Measurements from ENCODE around the gene DLGAP4. TPM values are rescaled to one million over a fixed set of nuclear protein-coding genes. Genes with fewer than 3 reads are reported as not detected.

Gene DLGAP4
- total RNA-seq, 5 donors from 2014 or later (not counting 1 experiment from before 2014, with no cell fraction given): 36.4 to 54.4 (median 43.9) TPM

GRCh38 chr20:36320898-36321695 is 15.0 kb downstream of the DLGAP4 start:
- H3K27ac Mint-ChIP-seq: no peak overlapping the region

DNA sequence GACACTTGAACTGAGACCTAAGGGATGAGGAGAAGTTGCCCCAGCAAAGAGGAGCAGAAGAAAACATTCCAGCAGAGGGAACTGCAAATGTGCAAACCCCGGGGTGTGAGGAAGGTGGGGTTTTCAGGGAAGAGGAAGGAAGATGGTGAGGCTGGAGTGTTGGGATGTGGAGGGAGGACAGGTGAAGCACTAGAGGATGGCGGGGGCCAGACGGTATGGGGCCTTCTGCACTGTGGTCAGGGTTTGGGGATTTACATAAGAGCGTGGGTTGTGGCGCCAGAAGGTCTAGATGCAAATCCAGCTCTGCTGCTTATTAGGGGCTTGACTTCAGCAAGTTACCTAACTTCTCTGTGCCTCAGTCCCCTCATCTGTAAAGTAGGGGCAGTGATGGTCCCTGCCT is 16.0 kb downstream of the DLGAP4 start:
- no peak for DNase-seq

More at GRCh38 chr20:36320898-36321695, 15.0 kb downstream of the DLGAP4 start:
- Histone ChIP-seq H3K9me3 (no peaks in the 10 kb centered on the region), H3K27me3 (replicated peaks in 1 of 2; ENCODE audit: control insufficient read depth in 2 of 2, extremely low read depth in 1 of 2, insufficient read depth in 2 of 2, low read length in 1 of 2) (peaks cover 0 to 25% of the 10 kb centered on the region in 2 experiments), H3K4me1 (ENCODE audit: control insufficient read depth in 1 of 2, extremely low read depth in 1 of 2, insufficient read depth in 2 of 2, low read length in 2 of 2) (no peaks in the 10 kb centered on the region), H3K27ac (ENCODE audit: low read length) (no peak overlapping the region), H3K4me3 (ENCODE audit: control insufficient read depth in 1 of 2, extremely low read depth in 1 of 2, low read length in 1 of 2) (no peak overlapping the region), H3K36me3 (ENCODE audit: control insufficient read depth in 2 of 2, extremely low read depth in 1 of 2, insufficient read depth in 1 of 2, low read length in 1 of 2) (no peaks in the 10 kb centered on the region)
- Mint-ChIP-seq H3K27me3 (peaks cover 11 to 13% of the 10 kb centered on the region in 2 donors), H3K9me3 (peaks cover under 1 to 15% (median 15%) of the 10 kb centered on the region in 3 donors), H3K4me1 (no peaks in the 10 kb centered on the region), H3K4me3 (no peak overlapping the region), H3K36me3 (no peaks in the 10 kb centered on the region)
- POLR2A ChIA-PET: no interaction called here
- 72% methylated on average over 14 of the region's 24 CpGs for WGBS (ENCODE audit: insufficient coverage)
- DNase-seq: no peak
- ATAC-seq (replicated peaks in 1 of 4): no peak
- CTCF ChIA-PET: no interaction called here

GRCh38 chr20:36330091-36330490 is 24.0 kb downstream of the DLGAP4 start:
- H3K4me3 Mint-ChIP-seq: no peak overlapping the region
- Histone ChIP-seq H3K36me3 (ENCODE audit: control insufficient read depth in 2 of 2, extremely low read depth in 1 of 2, insufficient read depth in 1 of 2, low read length in 1 of 2) (no peaks in the 10 kb centered on the region), H3K4me3 (ENCODE audit: control insufficient read depth in 1 of 2, extremely low read depth in 1 of 2, low read length in 1 of 2) (no peak overlapping the region), H3K9me3 (no peaks in the 10 kb centered on the region), H3K27me3 (replicated peaks in 1 of 2; ENCODE audit: control insufficient read depth in 2 of 2, extremely low read depth in 1 of 2, insufficient read depth in 2 of 2, low read length in 1 of 2) (peaks cover 0 to 48% of the 10 kb centered on the region in 2 experiments), H3K27ac (ENCODE audit: low read length) (no peak overlapping the region), H3K4me1 (ENCODE audit: control insufficient read depth in 1 of 2, extremely low read depth in 1 of 2, insufficient read depth in 2 of 2, low read length in 2 of 2) (no peaks in the 10 kb centered on the region)
- CTCF ChIA-PET: interaction anchor here in 1 of 2 donors (0.7 kb wide), 1 partner anchor 354 kb away, joined by 5 read pairs; no protein-coding TSS in a partner anchor
- ATAC-seq (replicated peaks in 1 of 4): no peak
- POLR2A ChIA-PET: no interaction called here
- 72% methylated on average over 3 of the region's 5 CpGs for WGBS (ENCODE audit: insufficient coverage)
- no peak for DNase-seq
- no peak overlapping the region for H3K27ac Mint-ChIP-seq
- H3K9me3 Mint-ChIP-seq: peaks cover 3 to 13% (median 9%) of the 10 kb centered on the region in 3 donors
- H3K36me3 Mint-ChIP-seq: no peaks in the 10 kb centered on the region
- H3K27me3 Mint-ChIP-seq: peaks cover 25 to 40% of the 10 kb centered on the region in 2 donors
- no peaks in the 10 kb centered on the region for H3K4me1 Mint-ChIP-seq

More for the DNA sequence above, 16.0 kb downstream of the DLGAP4 start:
- no peak overlapping the region for H3K27ac ChIP-seq (ENCODE audit: low read length)
- ChIA-PET POLR2A (interaction anchor here in 1 of 2 donors (0.5 kb wide), 1 partner anchor 338 kb away, joined by 3 read pairs; no protein-coding TSS in a partner anchor), CTCF (no interaction called here)
- peaks cover 0 to 25% of the 10 kb centered on the region in 2 experiments for H3K27me3 ChIP-seq (replicated peaks in 1 of 2; ENCODE audit: control insufficient read depth in 2 of 2, extremely low read depth in 1 of 2, insufficient read depth in 2 of 2, low read length in 1 of 2)
- Mint-ChIP-seq H3K27me3 (peaks cover 11 to 12% of the 10 kb centered on the region in 2 donors), H3K36me3 (no peaks in the 10 kb centered on the region), H3K27ac (no peak overlapping the region), H3K4me3 (no peak overlapping the region), H3K4me1 (no peaks in the 10 kb centered on the region), H3K9me3 (peaks cover 3 to 22% (median 17%) of the 10 kb centered on the region in 3 donors)
- ATAC-seq (replicated peaks in 1 of 4): no peak
- WGBS (ENCODE audit: insufficient coverage): 60% methylated on average over 3 of the region's 5 CpGs
- no peaks in the 10 kb centered on the region for H3K4me1 ChIP-seq (ENCODE audit: control insufficient read depth in 1 of 2, extremely low read depth in 1 of 2, insufficient read depth in 2 of 2, low read length in 2 of 2)
- no peaks in the 10 kb centered on the region for H3K9me3 ChIP-seq
- no peak overlapping the region for H3K4me3 ChIP-seq (ENCODE audit: control insufficient read depth in 1 of 2, extremely low read depth in 1 of 2, low read length in 1 of 2)
- H3K36me3 ChIP-seq (ENCODE audit: control insufficient read depth in 2 of 2, extremely low read depth in 1 of 2, insufficient read depth in 1 of 2, low read length in 1 of 2): no peaks in the 10 kb centered on the region

DNA sequence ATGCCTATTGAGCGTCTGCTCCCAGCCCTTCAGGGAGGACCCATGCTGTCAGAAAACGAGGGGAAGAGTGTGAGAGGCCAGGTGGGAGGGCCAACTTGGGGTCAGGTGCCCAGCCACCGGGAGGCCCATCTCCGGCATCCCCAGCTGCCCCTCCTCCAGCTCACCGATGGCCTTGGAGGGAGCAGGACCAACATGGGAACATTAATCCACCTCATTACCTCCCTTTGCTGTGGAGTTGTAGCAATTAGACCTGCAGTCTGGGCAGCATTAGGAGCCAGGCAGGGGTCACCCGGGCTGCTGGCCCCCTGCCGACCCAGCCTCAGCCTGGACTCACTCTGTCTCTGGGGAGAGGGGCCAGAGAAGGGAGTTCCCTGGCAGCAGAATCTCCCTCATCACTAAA is 25.1 kb downstream of the DLGAP4 start:
- H3K9me3 Mint-ChIP-seq: peaks cover 1 to 5% (median 1%) of the 10 kb centered on the region in 3 donors
- Histone ChIP-seq H3K4me3 (ENCODE audit: control insufficient read depth in 1 of 2, extremely low read depth in 1 of 2, low read length in 1 of 2) (no peak overlapping the region), H3K36me3 (ENCODE audit: control insufficient read depth in 2 of 2, extremely low read depth in 1 of 2, insufficient read depth in 1 of 2, low read length in 1 of 2) (no peaks in the 10 kb centered on the region), H3K27ac (ENCODE audit: low read length) (no peak overlapping the region), H3K27me3 (replicated peaks in 1 of 2; ENCODE audit: control insufficient read depth in 2 of 2, extremely low read depth in 1 of 2, insufficient read depth in 2 of 2, low read length in 1 of 2) (peaks cover 0 to 57% of the 10 kb centered on the region in 2 experiments), H3K4me1 (ENCODE audit: control insufficient read depth in 1 of 2, extremely low read depth in 1 of 2, insufficient read depth in 2 of 2, low read length in 2 of 2) (no peaks in the 10 kb centered on the region), H3K9me3 (no peaks in the 10 kb centered on the region)
- H3K4me3 Mint-ChIP-seq: no peak overlapping the region
- no peaks in the 10 kb centered on the region for H3K4me1 Mint-ChIP-seq
- ATAC-seq (replicated peaks in 1 of 4) (no peak), DNase-seq (no peak)
- H3K27ac Mint-ChIP-seq: no peak overlapping the region
- ChIA-PET CTCF (no interaction called here), POLR2A (no interaction called here)
- WGBS (ENCODE audit: insufficient coverage): 7% methylated on average over 2 of the region's 7 CpGs
- no peaks in the 10 kb centered on the region for H3K36me3 Mint-ChIP-seq
- peaks cover 35 to 51% of the 10 kb centered on the region in 2 donors for H3K27me3 Mint-ChIP-seq

DNA sequence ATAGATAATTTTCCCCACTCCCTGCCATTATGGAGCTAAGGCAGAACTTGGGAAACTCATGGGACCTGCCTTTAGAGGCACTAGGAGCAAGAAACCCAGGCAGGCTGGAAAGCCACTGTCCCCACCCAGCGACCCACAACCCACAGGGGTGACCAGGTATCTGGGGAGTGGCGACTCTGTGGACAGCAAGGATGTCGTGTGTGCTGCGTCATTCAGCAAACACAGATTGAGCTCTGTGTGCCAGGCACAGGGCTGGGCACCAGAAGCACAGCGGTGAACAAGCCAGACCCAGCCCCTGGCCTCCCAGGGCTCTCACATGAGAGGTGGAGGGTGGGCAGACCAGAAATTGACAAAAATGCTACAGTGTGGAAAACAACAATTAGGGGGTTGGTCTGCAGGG is 27.7 kb downstream of the DLGAP4 start:
- WGBS (ENCODE audit: insufficient coverage): 72% methylated on average over 4 of the region's 5 CpGs
- Mint-ChIP-seq H3K9me3 (no peaks in the 10 kb centered on the region), H3K4me1 (no peaks in the 10 kb centered on the region), H3K27me3 (peaks cover 45 to 64% of the 10 kb centered on the region in 2 donors), H3K36me3 (no peaks in the 10 kb centered on the region), H3K27ac (no peak overlapping the region), H3K4me3 (no peak overlapping the region)
- ChIA-PET CTCF (no interaction called here), POLR2A (no interaction called here)
- ATAC-seq (replicated peaks in 1 of 4) (no peak), DNase-seq (no peak)
- Histone ChIP-seq H3K36me3 (ENCODE audit: control insufficient read depth in 2 of 2, extremely low read depth in 1 of 2, insufficient read depth in 1 of 2, low read length in 1 of 2) (no peaks in the 10 kb centered on the region), H3K4me3 (ENCODE audit: control insufficient read depth in 1 of 2, extremely low read depth in 1 of 2, low read length in 1 of 2) (no peak overlapping the region), H3K9me3 (no peaks in the 10 kb centered on the region), H3K27ac (ENCODE audit: low read length) (no peak overlapping the region), H3K4me1 (ENCODE audit: control insufficient read depth in 1 of 2, extremely low read depth in 1 of 2, insufficient read depth in 2 of 2, low read length in 2 of 2) (no peaks in the 10 kb centered on the region), H3K27me3 (replicated peaks in 1 of 2; ENCODE audit: control insufficient read depth in 2 of 2, extremely low read depth in 1 of 2, insufficient read depth in 2 of 2, low read length in 1 of 2) (peaks cover 0 to 73% of the 10 kb centered on the region in 2 experiments)

DNA sequence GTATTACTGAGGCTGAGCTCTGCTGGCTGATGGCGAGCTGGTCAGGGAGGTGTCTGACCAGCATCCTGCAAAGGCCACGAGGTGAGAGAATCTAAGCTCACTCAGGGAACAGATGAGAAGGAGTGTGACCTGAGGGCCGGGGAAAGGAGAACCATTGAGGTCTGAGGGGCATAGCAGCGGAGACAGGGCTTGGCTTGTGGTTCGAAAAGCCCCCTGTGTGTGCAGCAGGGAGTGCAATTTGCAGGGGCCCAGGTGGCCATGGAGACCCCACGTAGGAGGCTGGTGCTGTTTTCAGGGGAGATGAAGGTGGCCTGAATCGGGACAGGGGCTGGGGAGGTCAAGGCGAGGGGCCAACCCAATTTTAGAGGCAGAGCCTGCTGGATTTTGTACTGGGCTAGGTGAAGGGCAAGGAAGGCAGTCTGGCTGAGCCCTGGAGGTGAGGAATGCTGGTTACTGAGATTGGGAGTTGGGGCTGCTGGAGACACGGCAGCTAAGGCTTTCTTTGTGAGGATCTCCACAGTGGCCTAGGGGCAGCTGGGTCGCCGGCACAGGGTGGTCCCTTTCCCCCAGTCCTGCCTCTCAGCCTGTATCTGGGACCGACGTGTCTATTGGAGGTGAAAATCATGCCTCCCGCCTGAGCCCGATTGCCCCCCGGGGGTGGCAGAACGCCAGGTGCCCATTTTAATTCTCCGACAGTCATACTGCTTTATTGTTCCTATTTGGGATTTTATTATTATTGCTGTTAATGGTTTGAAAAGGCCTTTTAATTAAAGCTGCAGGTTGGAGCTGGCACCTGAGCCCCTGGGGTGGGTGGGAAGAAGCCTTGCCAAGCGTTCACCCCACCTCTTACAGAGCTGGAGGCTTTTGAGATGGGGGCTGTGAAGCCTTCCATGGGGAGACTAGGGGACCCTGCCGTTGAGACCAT is 28.4 kb downstream of the DLGAP4 start:
- no peaks in the 10 kb centered on the region for H3K36me3 ChIP-seq (ENCODE audit: control insufficient read depth in 2 of 2, extremely low read depth in 1 of 2, insufficient read depth in 1 of 2, low read length in 1 of 2)
- DNase-seq (no peak), ATAC-seq (replicated peaks in 1 of 4) (no peak)
- H3K4me3 ChIP-seq (ENCODE audit: control insufficient read depth in 1 of 2, extremely low read depth in 1 of 2, low read length in 1 of 2): no peak overlapping the region
- Mint-ChIP-seq H3K4me3 (no peak overlapping the region), H3K36me3 (no peaks in the 10 kb centered on the region), H3K4me1 (no peaks in the 10 kb centered on the region), H3K9me3 (no peaks in the 10 kb centered on the region), H3K27ac (no peak overlapping the region), H3K27me3 (peaks cover 47 to 67% of the 10 kb centered on the region in 2 donors)
- 53% methylated on average over 13 of the region's 20 CpGs for WGBS (ENCODE audit: insufficient coverage)
- no peaks in the 10 kb centered on the region for H3K9me3 ChIP-seq
- no peak overlapping the region for H3K27ac ChIP-seq (ENCODE audit: low read length)
- peaks cover 0 to 76% of the 10 kb centered on the region in 2 experiments for H3K27me3 ChIP-seq (replicated peaks in 1 of 2; ENCODE audit: control insufficient read depth in 2 of 2, extremely low read depth in 1 of 2, insufficient read depth in 2 of 2, low read length in 1 of 2)
- no peaks in the 10 kb centered on the region for H3K4me1 ChIP-seq (ENCODE audit: control insufficient read depth in 1 of 2, extremely low read depth in 1 of 2, insufficient read depth in 2 of 2, low read length in 2 of 2)
- POLR2A ChIA-PET: no interaction called here
- CTCF ChIA-PET: no interaction called here
